DMS153 treated with DMSO at 0.1 percent for 48 hours (cell line): Measurements from ENCODE around the gene OSER1.
"Not testable (repeated sequence)": the region's sequence is repeated elsewhere in the genome, so short reads cannot be mapped to it uniquely, and the experiment has no call there.

Experiments
- DNase-seq: peaks from one replicate; lab custom pipeline; 2025; ENCODE audit not compliant: unreplicated experiment; lab: John Stamatoyannopoulos, UW

The OSER1 gene

GRCh38 chr20:44210406-44211176 is at the start of gene OSER1:
Gene OSER1, minus strand, starts transcription at chr20:44210771. Its CDS starts 3,814 bp downstream, at chr20:44206957.
- DNase-seq, result peak; percentile 89

GRCh38 chr20:44258226-44258890 is 47.8 kb upstream of the OSER1 start:
- no peak for DNase-seq

GRCh38 chr20:44256961-44257360 is 46.4 kb upstream of the OSER1 start:
- DNase-seq, result no peak

GRCh38 chr20:44255942-44256341 is 45.4 kb upstream of the OSER1 start:
- DNase-seq, result no peak

GRCh38 chr20:44254073-44254472 is 43.5 kb upstream of the OSER1 start:
- DNase-seq, result no peak

GRCh38 chr20:44253528-44253927 is 43.0 kb upstream of the OSER1 start:
- no peak for DNase-seq

GRCh38 chr20:44251284-44251683 is 40.7 kb upstream of the OSER1 start:
- DNase-seq, result no peak

- DNase-seq, result no peak
Measured at GRCh38 chr20:44248410-44248759, 37.8 kb upstream of the OSER1 start.

GRCh38 chr20:44247586-44248409 is 37.2 kb upstream of the OSER1 start:
- DNase-seq, result no peak

GRCh38 chr20:44247131-44247571 is 36.6 kb upstream of the OSER1 start, which contains the start of gene GDAP1L1:
Gene GDAP1L1, plus strand, starts transcription at chr20:44247308. Its CDS starts 27 bp downstream, at chr20:44247335.
- no peak for DNase-seq

GRCh38 chr20:44245977-44246376 is 35.4 kb upstream of the OSER1 start:
- DNase-seq, result no peak

- DNase-seq, result no peak
Measured at GRCh38 chr20:44241796-44242195, 31.2 kb upstream of the OSER1 start.

- DNase-seq, result not testable (repeated sequence)
Measured at GRCh38 chr20:44236840-44237239, 26.3 kb upstream of the OSER1 start.

GRCh38 chr20:44235702-44236101 is 25.1 kb upstream of the OSER1 start:
- no peak for DNase-seq

GRCh38 chr20:44234566-44235317 is 24.2 kb upstream of the OSER1 start:
- DNase-seq, result no peak

- DNase-seq, result no peak
Measured at GRCh38 chr20:44233436-44234016, 23.0 kb upstream of the OSER1 start.

GRCh38 chr20:44232469-44232856 is 21.9 kb upstream of the OSER1 start:
- not testable (repeated sequence) for DNase-seq

GRCh38 chr20:44231713-44232468 is 21.3 kb upstream of the OSER1 start:
- no peak for DNase-seq

GRCh38 chr20:44231193-44231592 is 20.6 kb upstream of the OSER1 start:
- no peak for DNase-seq
